Measurements from ENCODE around the gene SF3B4. TPM values are rescaled to one million over a fixed set of nuclear protein-coding genes. Genes with fewer than 3 reads are reported as not detected.

The SF3B4 gene
- 100 to 1,000 TPM in 3 of 6 experiments, 10 to 100 TPM in 3; 85.4 to 105 (median 101) TPM for total RNA-seq (2021; fragmentation: NEBNext Ultra II Directional; extraction: Animal tissue kit (Norgen Biotek cat#: 25700))
- long read RNA-seq, transcript SF3B4-201 (6 exons, 2,085 nt) = major isoform, 62 of 65 reads
- long read RNA-seq, partial matches to known transcripts = 3 of 65 reads
- long read RNA-seq, other reads (novel, unspliced or antisense) = 0 of 65 reads

DNA sequence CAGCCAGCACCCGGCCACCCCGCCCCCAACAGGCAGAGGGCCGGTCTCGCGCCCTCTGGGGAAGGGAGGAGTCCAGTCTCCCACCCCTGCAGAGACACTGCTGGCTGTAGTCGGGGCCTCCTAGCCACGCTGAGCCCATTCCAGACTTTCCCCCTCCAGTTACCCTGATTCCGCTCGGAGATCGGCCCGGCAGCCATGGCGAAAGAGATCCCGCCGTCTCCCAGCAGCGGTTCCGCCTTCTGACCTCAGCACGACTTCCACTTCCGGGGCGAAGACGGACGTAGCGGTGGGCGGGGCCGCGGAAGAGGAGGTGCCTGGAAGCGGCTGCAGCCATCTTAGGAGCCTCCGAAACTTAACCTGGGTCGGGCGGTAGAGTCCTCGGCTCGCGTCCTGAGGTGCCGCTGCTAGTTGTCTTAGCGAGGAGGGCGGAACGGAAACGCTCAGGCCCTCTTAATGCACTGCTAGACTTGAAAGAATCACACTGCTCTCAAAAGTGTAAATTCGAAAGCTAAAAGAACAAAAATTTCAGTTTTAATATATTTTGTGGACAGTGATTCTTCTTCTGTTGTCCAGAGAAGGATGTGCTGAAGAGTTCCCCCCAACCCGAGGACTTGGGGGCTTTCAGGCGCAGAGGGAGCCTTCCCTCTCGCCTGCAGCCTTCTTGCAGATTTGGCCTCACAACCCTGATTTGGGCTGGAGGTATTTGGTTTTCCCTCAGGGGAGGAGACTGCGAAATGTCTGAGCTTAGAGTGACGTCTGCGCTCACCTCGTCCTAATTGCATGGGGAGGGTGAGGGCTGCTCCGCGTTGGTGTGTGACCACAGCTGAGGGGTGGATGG lies at the start of gene SF3B4:
TSS of gene SF3B4 (minus strand) at position 241 of the 838 bp plus-strand sequence. CDS start at position 197, 44 bp downstream.
- DNase-seq = peak; percentile 90
- Mint-ChIP-seq H3K36me3 (ENCODE audit: low read depth) (peaks cover 70% of the 10 kb centered on the region), H3K4me1 (ENCODE audit: low read depth) (peaks cover 50% of the 10 kb centered on the region), H3K27me3 (ENCODE audit: insufficient read depth) (no peaks in the 10 kb centered on the region; the same call in none of the 2 replicates), H3K9me3 (no peaks in the 10 kb centered on the region), H3K27ac (peak within 1 kb of the TSS; percentile 94), H3K4me3 (peak within 1 kb of the TSS; percentile 99)
- TF ChIP-seq CTCF (IDR thresholded peaks at IDR 0.05) = peak; percentile 28; the same call in 1 of the 2 replicates

DNA sequence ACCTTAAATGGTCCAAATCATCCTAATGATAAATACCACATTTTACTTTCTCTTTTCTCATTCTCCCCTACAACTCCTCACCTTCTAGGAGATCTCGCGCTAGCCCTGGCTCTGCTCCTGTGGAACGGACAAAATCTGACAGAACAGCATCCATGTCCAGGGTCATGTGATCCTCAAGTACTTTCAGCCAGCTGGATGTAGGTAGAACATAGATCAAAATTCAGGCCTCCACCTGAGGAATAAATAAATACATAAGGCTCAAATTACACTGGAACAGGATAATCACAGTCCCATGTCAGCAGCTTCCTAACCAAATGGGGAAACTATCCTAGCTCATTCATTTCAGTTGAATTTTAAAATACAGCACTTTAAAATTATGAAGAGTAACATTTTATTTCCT lies 49.7 kb upstream of the SF3B4 start:
- TF ChIP-seq CTCF (IDR thresholded peaks at IDR 0.05) = no peak
- Mint-ChIP-seq H3K27ac (no peak overlapping the region), H3K27me3 (ENCODE audit: insufficient read depth) (no peaks in the 10 kb centered on the region; the same call in 1 of the 2 replicates), H3K36me3 (ENCODE audit: low read depth) (peaks cover 31% of the 10 kb centered on the region), H3K4me3 (no peak overlapping the region), H3K9me3 (no peaks in the 10 kb centered on the region), H3K4me1 (ENCODE audit: low read depth) (peaks cover 32% of the 10 kb centered on the region)
- no peak for DNase-seq

DNA sequence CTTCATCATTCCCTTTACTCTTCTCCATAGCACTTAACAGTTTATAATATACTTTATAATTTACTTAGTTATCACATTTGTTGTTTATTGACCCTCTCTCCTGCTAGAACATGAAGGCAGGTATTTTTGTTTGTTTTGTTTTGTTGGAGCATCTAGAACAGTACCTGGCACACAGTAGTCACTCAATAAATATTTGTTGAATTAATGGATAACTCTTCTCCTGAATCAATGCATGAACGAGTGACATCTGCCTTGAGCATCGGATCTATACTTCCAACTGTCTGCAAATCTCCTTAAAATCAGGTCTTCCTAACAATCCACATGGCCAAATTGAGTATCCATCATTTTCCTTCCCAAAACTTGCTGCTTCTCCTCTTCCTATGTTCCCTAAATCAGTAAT lies 44.9 kb upstream of the SF3B4 start:
- TF ChIP-seq CTCF (IDR thresholded peaks at IDR 0.05) = no peak

GRCh38 chr1:149967646-149968045 lies 40.0 kb upstream of the SF3B4 start:
- Mint-ChIP-seq H3K27me3 (ENCODE audit: insufficient read depth) (no peaks in the 10 kb centered on the region), H3K4me3 (no peak overlapping the region), H3K9me3 (no peaks in the 10 kb centered on the region), H3K36me3 (ENCODE audit: low read depth) (peaks cover 7% of the 10 kb centered on the region; the same call in 1 of the 2 replicates), H3K27ac (no peak overlapping the region), H3K4me1 (ENCODE audit: low read depth) (peaks cover 11% of the 10 kb centered on the region)
- TF ChIP-seq CTCF (IDR thresholded peaks at IDR 0.05) = no peak
- no peak for DNase-seq

More for the DNA sequence above, 44.9 kb upstream of the SF3B4 start:
- Mint-ChIP-seq H3K4me3 (no peak overlapping the region), H3K27me3 (ENCODE audit: insufficient read depth) (no peaks in the 10 kb centered on the region; the same call in 1 of the 2 replicates), H3K4me1 (ENCODE audit: low read depth) (no peaks in the 10 kb centered on the region), H3K27ac (no peak overlapping the region; the same call in 1 of the 2 replicates), H3K9me3 (no peaks in the 10 kb centered on the region), H3K36me3 (ENCODE audit: low read depth) (peaks cover 26% of the 10 kb centered on the region)
- no peak for DNase-seq

- Mint-ChIP-seq H3K36me3 (ENCODE audit: low read depth) (peaks cover 6% of the 10 kb centered on the region; the same call in 1 of the 2 replicates), H3K27me3 (ENCODE audit: insufficient read depth) (no peaks in the 10 kb centered on the region), H3K4me1 (ENCODE audit: low read depth) (peaks cover 11% of the 10 kb centered on the region), H3K4me3 (no peak overlapping the region), H3K27ac (no peak overlapping the region; the same call in 1 of the 2 replicates), H3K9me3 (no peaks in the 10 kb centered on the region)
- TF ChIP-seq CTCF (IDR thresholded peaks at IDR 0.05) = no peak
- no peak for DNase-seq
These were observed 39.4 kb upstream of the SF3B4 start for GRCh38 chr1:149967041-149967440.

Data from HFFc6 (cell line).